ENCODE results near the gene CBX6. TPM values are rescaled to one million over a fixed set of nuclear protein-coding genes. Genes with fewer than 3 reads are reported as not detected.

Gene CBX6
- total RNA-seq, 1 donor from 2014 or later = 101 TPM

- peaks cover 3% of the 10 kb centered on the region for H3K36me3 Mint-ChIP-seq
- peaks cover 28% of the 10 kb centered on the region for H3K27me3 Mint-ChIP-seq (ENCODE audit: low read depth)
- TF ChIP-seq CTCF (IDR thresholded peaks at IDR 0.05; ENCODE audit: unreplicated experiment) = no peak
- no peak for DNase-seq (ENCODE audit: low spot score in 2 of 2, unreplicated experiment in 2 of 2)
- peaks cover 14% of the 10 kb centered on the region for H3K9me3 Mint-ChIP-seq
- no peak overlapping the region for H3K27ac Mint-ChIP-seq
- no peaks in the 10 kb centered on the region for H3K4me1 Mint-ChIP-seq
- H3K4me3 Mint-ChIP-seq = no peak overlapping the region
Observed at GRCh38 chr22:38890377-38890776, 18.4 kb upstream of the CBX6 start.

- Mint-ChIP-seq H3K36me3 (peaks cover 3% of the 10 kb centered on the region), H3K27me3 (ENCODE audit: low read depth) (peaks cover 7% of the 10 kb centered on the region), H3K4me1 (peaks cover 14% of the 10 kb centered on the region)
Observed at GRCh38 chr22:38886333-38886732, 14.3 kb upstream of the CBX6 start.

GRCh38 chr22:38882972-38883622, 11.1 kb upstream of the CBX6 start:
- peaks cover 3% of the 10 kb centered on the region for H3K36me3 Mint-ChIP-seq
- DNase-seq (ENCODE audit: low spot score in 2 of 2, unreplicated experiment in 2 of 2) = no peak
- H3K27ac Mint-ChIP-seq = peak overlapping the region; percentile 78
- no peak for TF ChIP-seq CTCF (IDR thresholded peaks at IDR 0.05; ENCODE audit: unreplicated experiment)
- H3K27me3 Mint-ChIP-seq (ENCODE audit: low read depth) = peaks cover 6% of the 10 kb centered on the region
- peaks cover 7% of the 10 kb centered on the region for H3K9me3 Mint-ChIP-seq
- H3K4me1 Mint-ChIP-seq = peaks cover 14% of the 10 kb centered on the region
- no peak overlapping the region for H3K4me3 Mint-ChIP-seq

More at GRCh38 chr22:38886333-38886732, 14.3 kb upstream of the CBX6 start:
- TF ChIP-seq CTCF (IDR thresholded peaks at IDR 0.05; ENCODE audit: unreplicated experiment) = no peak
- Mint-ChIP-seq H3K4me3 (no peak overlapping the region), H3K9me3 (peaks cover 14% of the 10 kb centered on the region), H3K27ac (no peak overlapping the region)
- DNase-seq (ENCODE audit: low spot score in 2 of 2, unreplicated experiment in 2 of 2) = no peak

- DNase-seq (ENCODE audit: low spot score in 2 of 2, unreplicated experiment in 2 of 2) = no peak
- peaks cover 14% of the 10 kb centered on the region for H3K4me1 Mint-ChIP-seq
- no peaks in the 10 kb centered on the region for H3K36me3 Mint-ChIP-seq
- no peak for TF ChIP-seq CTCF (IDR thresholded peaks at IDR 0.05; ENCODE audit: unreplicated experiment)
- no peak overlapping the region for H3K4me3 Mint-ChIP-seq
- H3K9me3 Mint-ChIP-seq = no peaks in the 10 kb centered on the region
- H3K27me3 Mint-ChIP-seq (ENCODE audit: low read depth) = peaks cover 8% of the 10 kb centered on the region
- peak overlapping the region; percentile 78 for H3K27ac Mint-ChIP-seq
Observed at GRCh38 chr22:38881997-38882879, 10.2 kb upstream of the CBX6 start.

GRCh38 chr22:38881464-38881871, 9.5 kb upstream of the CBX6 start:
- TF ChIP-seq CTCF (IDR thresholded peaks at IDR 0.05; ENCODE audit: unreplicated experiment) = no peak
- Mint-ChIP-seq H3K27ac (no peak overlapping the region), H3K9me3 (no peaks in the 10 kb centered on the region), H3K4me3 (no peak overlapping the region), H3K27me3 (ENCODE audit: low read depth) (peaks cover 10% of the 10 kb centered on the region), H3K4me1 (peaks cover 14% of the 10 kb centered on the region), H3K36me3 (no peaks in the 10 kb centered on the region)
- no peak for DNase-seq (ENCODE audit: low spot score in 2 of 2, unreplicated experiment in 2 of 2)

Measured in mesothelial cell of epicardium (in vitro differentiated cells).